Muscle layer of colon (tissue), 2 donors: ENCODE data around the gene SPCS2.

Experiments used
- H3K27ac ChIP-seq: one replicate; pipeline ENCODE4 v1.7.0; 2013; ENCODE audit warnings: low read depth, mild to moderate bottlenecking, low read length, moderate library complexity
- H3K27me3 ChIP-seq, 2 donors: one replicate each; pipeline ENCODE4 v1.7.0; 2013; ENCODE audit warnings: low read length in 2 of 2, mild to moderate bottlenecking in 2 of 2; ENCODE audit not compliant: insufficient read depth in 2 of 2, control insufficient read depth in 1 of 2
- H3K36me3 ChIP-seq: one replicate; pipeline ENCODE4 v1.7.0; 2013; ENCODE audit warnings: mild to moderate bottlenecking, low read length; ENCODE audit not compliant: insufficient read depth
- H3K4me1 ChIP-seq: one replicate; pipeline ENCODE4 v1.7.0; 2013; ENCODE audit warnings: mild to moderate bottlenecking, low read length; ENCODE audit not compliant: insufficient read depth
- H3K4me3 ChIP-seq, 2 donors: one replicate each; pipeline ENCODE4 v1.7.0; 2013; ENCODE audit warnings: low read length in 2 of 2, low read depth in 1 of 2, mild to moderate bottlenecking in 1 of 2, moderate library complexity in 1 of 2
- H3K9ac ChIP-seq: one replicate; pipeline ENCODE4 v1.7.0; 2013; ENCODE audit warnings: low read length
- H3K9me3 ChIP-seq: one replicate; pipeline ENCODE4 v1.7.0; 2013; ENCODE audit warnings: mild to moderate bottlenecking, low read length
- donor health status: abdominal sarcoma.
- donor health status: Adenocarcinoma of cecum.

The SPCS2 gene

GRCh38 chr11:74948898-74949752 lies at the start of gene SPCS2, which contains the start of gene XRRA1:
SPCS2 (plus strand) TSS chr11:74949266; CDS start chr11:74949286, 20 bp downstream.
XRRA1 (minus strand) TSS chr11:74949091; CDS start chr11:74940878, 8,213 bp downstream.
- peak within 1 kb of the TSS; percentile 67 to 97 for H3K4me3 ChIP-seq
- H3K4me1 ChIP-seq = peaks cover 21% of the 10 kb centered on the region
- H3K9me3 ChIP-seq = no peaks in the 10 kb centered on the region

GRCh38 chr11:74902342-74902741 lies 46.7 kb upstream of the SPCS2 start:
- H3K36me3 ChIP-seq = peaks cover 9% of the 10 kb centered on the region
- H3K9ac ChIP-seq = no peak overlapping the region

More at GRCh38 chr11:74948898-74949752, at the start of gene SPCS2, which contains the start of gene XRRA1:
- H3K9ac ChIP-seq = peak within 1 kb of the TSS; percentile 88
- H3K27me3 ChIP-seq = no peaks in the 10 kb centered on the region
- peak within 1 kb of the TSS; percentile 35 for H3K27ac ChIP-seq
- H3K36me3 ChIP-seq = peaks cover 5% of the 10 kb centered on the region

GRCh38 chr11:74905326-74905725 lies 43.7 kb upstream of the SPCS2 start:
- Histone ChIP-seq H3K4me1 (no peaks in the 10 kb centered on the region), H3K9ac (no peak overlapping the region), H3K27me3 (no peaks in the 10 kb centered on the region), H3K9me3 (peaks cover 4% of the 10 kb centered on the region), H3K4me3 (no peak overlapping the region), H3K27ac (no peak overlapping the region), H3K36me3 (peaks cover 29% of the 10 kb centered on the region)

More at GRCh38 chr11:74902342-74902741, 46.7 kb upstream of the SPCS2 start:
- Histone ChIP-seq H3K4me3 (no peak overlapping the region), H3K27me3 (no peaks in the 10 kb centered on the region), H3K4me1 (no peaks in the 10 kb centered on the region), H3K27ac (no peak overlapping the region), H3K9me3 (peaks cover 4% of the 10 kb centered on the region)

- no peaks in the 10 kb centered on the region for H3K9me3 ChIP-seq
- H3K36me3 ChIP-seq = peaks cover 47% of the 10 kb centered on the region
- no peak overlapping the region for H3K9ac ChIP-seq
- no peaks in the 10 kb centered on the region for H3K4me1 ChIP-seq
- no peak overlapping the region for H3K27ac ChIP-seq
- no peaks in the 10 kb centered on the region for H3K27me3 ChIP-seq
- no peak overlapping the region for H3K4me3 ChIP-seq
Observed at GRCh38 chr11:74909385-74909784, 39.7 kb upstream of the SPCS2 start.

GRCh38 chr11:74909812-74910211 lies 39.3 kb upstream of the SPCS2 start:
- no peaks in the 10 kb centered on the region for H3K9me3 ChIP-seq
- H3K36me3 ChIP-seq = peaks cover 48% of the 10 kb centered on the region
- H3K4me1 ChIP-seq = no peaks in the 10 kb centered on the region
- no peak overlapping the region for H3K9ac ChIP-seq
- no peaks in the 10 kb centered on the region for H3K27me3 ChIP-seq
- H3K4me3 ChIP-seq = no peak overlapping the region
- H3K27ac ChIP-seq = no peak overlapping the region

GRCh38 chr11:74923125-74923524 lies 25.9 kb upstream of the SPCS2 start:
- H3K36me3 ChIP-seq = peaks cover 37% of the 10 kb centered on the region
- H3K4me1 ChIP-seq = peaks cover 6% of the 10 kb centered on the region
- H3K4me3 ChIP-seq = no peak overlapping the region
- no peaks in the 10 kb centered on the region for H3K9me3 ChIP-seq
- H3K9ac ChIP-seq = no peak overlapping the region
- H3K27me3 ChIP-seq = no peaks in the 10 kb centered on the region
- no peak overlapping the region for H3K27ac ChIP-seq

- H3K27ac ChIP-seq = no peak overlapping the region
- H3K9ac ChIP-seq = no peak overlapping the region
- H3K4me1 ChIP-seq = peaks cover 6% of the 10 kb centered on the region
- H3K36me3 ChIP-seq = peaks cover 26% of the 10 kb centered on the region
- no peaks in the 10 kb centered on the region for H3K9me3 ChIP-seq
- H3K4me3 ChIP-seq = no peak overlapping the region
- H3K27me3 ChIP-seq = no peaks in the 10 kb centered on the region
Observed at GRCh38 chr11:74925281-74925680, 23.8 kb upstream of the SPCS2 start.

- H3K27ac ChIP-seq = no peak overlapping the region
- no peak overlapping the region for H3K9ac ChIP-seq
- peaks cover 17% of the 10 kb centered on the region for H3K36me3 ChIP-seq
- no peaks in the 10 kb centered on the region for H3K27me3 ChIP-seq
- H3K4me1 ChIP-seq = peaks cover 6% of the 10 kb centered on the region
- H3K4me3 ChIP-seq = no peak overlapping the region
- H3K9me3 ChIP-seq = no peaks in the 10 kb centered on the region
Observed at GRCh38 chr11:74926304-74927030, 22.6 kb upstream of the SPCS2 start.

GRCh38 chr11:74927496-74927895 lies 21.6 kb upstream of the SPCS2 start:
- Histone ChIP-seq H3K27ac (no peak overlapping the region), H3K4me1 (peaks cover 6% of the 10 kb centered on the region), H3K36me3 (peaks cover 21% of the 10 kb centered on the region), H3K4me3 (no peak overlapping the region), H3K27me3 (no peaks in the 10 kb centered on the region), H3K9ac (no peak overlapping the region), H3K9me3 (no peaks in the 10 kb centered on the region)

- Histone ChIP-seq H3K4me1 (peaks cover 6% of the 10 kb centered on the region), H3K9me3 (no peaks in the 10 kb centered on the region), H3K27ac (no peak overlapping the region), H3K9ac (no peak overlapping the region), H3K4me3 (no peak overlapping the region), H3K27me3 (no peaks in the 10 kb centered on the region), H3K36me3 (peaks cover 40% of the 10 kb centered on the region)
Observed at GRCh38 chr11:74929431-74930363, 19.4 kb upstream of the SPCS2 start.

- no peaks in the 10 kb centered on the region for H3K27me3 ChIP-seq
- no peak overlapping the region for H3K4me3 ChIP-seq
- no peaks in the 10 kb centered on the region for H3K9me3 ChIP-seq
- no peaks in the 10 kb centered on the region for H3K4me1 ChIP-seq
- peaks cover 60% of the 10 kb centered on the region for H3K36me3 ChIP-seq
- H3K27ac ChIP-seq = no peak overlapping the region
- no peak overlapping the region for H3K9ac ChIP-seq
Observed at GRCh38 chr11:74932169-74932568, 16.9 kb upstream of the SPCS2 start.
